Measurements from ENCODE around the gene RHBDD1.

DNA sequence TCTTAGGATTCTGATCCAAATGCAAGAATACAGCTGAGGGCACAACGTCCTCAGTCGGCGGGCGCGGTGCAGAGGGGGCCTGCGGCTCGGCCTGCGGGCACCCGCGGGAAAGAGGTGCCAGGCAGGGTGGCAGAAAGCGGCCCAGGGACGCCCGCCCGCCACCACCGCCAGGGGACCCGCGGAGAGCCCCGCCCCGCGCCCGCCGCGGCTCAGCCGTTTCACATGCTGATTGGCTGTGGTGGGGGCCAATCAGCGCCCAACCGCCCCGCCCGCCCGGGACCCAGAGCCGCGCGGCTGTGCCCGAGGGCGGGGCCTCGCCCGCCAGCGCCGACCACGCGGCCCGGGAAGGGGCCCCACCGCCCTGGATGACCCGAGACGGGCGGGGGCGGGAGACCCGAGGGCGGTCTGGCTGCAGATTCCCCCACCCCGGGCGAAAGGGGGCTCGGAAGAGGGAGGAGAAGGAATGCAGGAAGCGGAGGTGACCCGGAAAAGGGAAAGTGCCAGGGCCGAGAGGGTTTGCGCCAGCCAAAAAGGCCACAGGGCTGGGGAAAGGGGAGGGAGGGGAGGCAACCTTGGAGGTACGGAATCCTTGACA is 44.3 kb upstream of the RHBDD1 start:
- TF ChIP-seq, protein P1, sequence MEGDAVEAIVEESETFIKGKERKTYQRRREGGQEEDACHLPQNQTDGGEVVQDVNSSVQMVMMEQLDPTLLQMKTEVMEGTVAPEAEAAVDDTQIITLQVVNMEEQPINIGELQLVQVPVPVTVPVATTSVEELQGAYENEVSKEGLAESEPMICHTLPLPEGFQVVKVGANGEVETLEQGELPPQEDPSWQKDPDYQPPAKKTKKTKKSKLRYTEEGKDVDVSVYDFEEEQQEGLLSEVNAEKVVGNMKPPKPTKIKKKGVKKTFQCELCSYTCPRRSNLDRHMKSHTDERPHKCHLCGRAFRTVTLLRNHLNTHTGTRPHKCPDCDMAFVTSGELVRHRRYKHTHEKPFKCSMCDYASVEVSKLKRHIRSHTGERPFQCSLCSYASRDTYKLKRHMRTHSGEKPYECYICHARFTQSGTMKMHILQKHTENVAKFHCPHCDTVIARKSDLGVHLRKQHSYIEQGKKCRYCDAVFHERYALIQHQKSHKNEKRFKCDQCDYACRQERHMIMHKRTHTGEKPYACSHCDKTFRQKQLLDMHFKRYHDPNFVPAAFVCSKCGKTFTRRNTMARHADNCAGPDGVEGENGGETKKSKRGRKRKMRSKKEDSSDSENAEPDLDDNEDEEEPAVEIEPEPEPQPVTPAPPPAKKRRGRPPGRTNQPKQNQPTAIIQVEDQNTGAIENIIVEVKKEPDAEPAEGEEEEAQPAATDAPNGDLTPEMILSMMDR (IDR thresholded peaks at IDR 0.05; ENCODE audit: low read length) = peak; percentile 17; the same call in 1 of the 2 replicates
- TF ChIP-seq EZH2 (IDR thresholded peaks at IDR 0.05; ENCODE audit: borderline replicate concordance, low read length) = no peak
